CD4-positive, CD25-positive, alpha-beta regulatory T cell (primary cell): ENCODE results near the gene ZNF43. TPM values are rescaled to one million over a fixed set of nuclear protein-coding genes. Genes with fewer than 3 reads are reported as not detected.
A peak's percentile ranks its signal among the peaks of the same experiment; 100 is the strongest.
"Not testable (repeated sequence)": the region's sequence is repeated elsewhere in the genome, so short reads cannot be mapped to it uniquely, and the experiment has no call there.

Source experiments
- ATAC-seq, 2 donors: fragments of 150-1000 bp; cut with Tn5 transposase; one replicate each; pipeline ENCODE4 v1.10.0; 2021; ENCODE audit warnings: low read depth in 2 of 2, moderate number of reproducible peaks in 2 of 2, moderate library complexity in 1 of 2
- DNase-seq, 3 donors: peaks; one replicate each; pipeline versions ENCODE4 v3.0.0 to v3.0.0-alpha.2; 2012 to 2022; ENCODE audit warnings: mixed read lengths in 1 of 3
- H3K27ac ChIP-seq: one replicate; pipeline ENCODE4 v1.7.0; 2013; ENCODE audit warnings: mild to moderate bottlenecking, low read length; ENCODE audit not compliant: insufficient read depth, poor library complexity, severe bottlenecking
- H3K27me3 ChIP-seq: one replicate; pipeline ENCODE4 v1.7.0; 2013; ENCODE audit warnings: low read length; ENCODE audit not compliant: control insufficient read depth, insufficient read depth
- H3K36me3 ChIP-seq: one replicate; pipeline ENCODE4 v1.7.0; 2013; ENCODE audit warnings: mild to moderate bottlenecking, low read length, moderate library complexity; ENCODE audit not compliant: control insufficient read depth, insufficient read depth
- H3K4me1 ChIP-seq: 2 replicates; pipeline ENCODE4 v1.7.0; 2013; ENCODE audit warnings: mild to moderate bottlenecking, low read length; ENCODE audit not compliant: insufficient read depth, control insufficient read depth, poor library complexity, severe bottlenecking
- H3K4me3 ChIP-seq: one replicate; pipeline ENCODE4 v1.7.0; 2013; ENCODE audit warnings: low read depth, mild to moderate bottlenecking, low read length, moderate library complexity
- H3K9me3 ChIP-seq, 2 experiments: 1 replicate in 1 of 2; 2 replicates in 1 of 2; pipeline ENCODE4 v1.7.0; 2013; ENCODE audit warnings: low read length in 2 of 2, mild to moderate bottlenecking in 1 of 2, moderate library complexity in 1 of 2; ENCODE audit not compliant: control insufficient read depth in 2 of 2
- H3K27ac Mint-ChIP-seq, 3 donors: one replicate each; pipeline ENCODE4 v1.8.0; 2020 to 2022; ENCODE audit warnings: mild to moderate bottlenecking in 3 of 3, mixed read lengths in 3 of 3, moderate library complexity in 2 of 3
- H3K27me3 Mint-ChIP-seq: one replicate; pipeline ENCODE4 v1.8.0; 2022; ENCODE audit warnings: mild to moderate bottlenecking, mixed read lengths
- H3K36me3 Mint-ChIP-seq: one replicate; pipeline ENCODE4 v1.8.0; 2020; ENCODE audit warnings: mixed read lengths
- H3K4me1 Mint-ChIP-seq, 4 donors: one replicate each; pipeline ENCODE4 v1.8.0; 2020 to 2022; ENCODE audit warnings: mixed read lengths in 4 of 4, mild to moderate bottlenecking in 1 of 4
- H3K4me3 Mint-ChIP-seq, 4 donors: one replicate each; pipeline ENCODE4 v1.8.0; 2020 to 2022; ENCODE audit warnings: mild to moderate bottlenecking in 4 of 4, mixed read lengths in 4 of 4, moderate library complexity in 3 of 4
- H3K9me3 Mint-ChIP-seq, 7 donors: one replicate each; pipeline ENCODE4 v1.8.0; 2020 to 2022; ENCODE audit warnings: mixed read lengths in 7 of 7, mild to moderate bottlenecking in 3 of 7, moderate library complexity in 2 of 7
- polyA plus RNA-seq, 4 donors: library from polyadenylated mRNA; unstranded; fragments of 300-500 nt; fragmentation: Illumina TruSeq; gene quantifications; one replicate each; pipeline ENCODE4 v1.2.3, GENCODE V29; 2021
- total RNA-seq: library from RNA; stranded (reverse); gene quantifications from one replicate; pipeline ENCODE4 v1.2.3, GENCODE V29; 2022

Gene ZNF43
- total and polyA plus RNA-seq, 5 donors from 2014 or later, result 12.2 to 25.6 (median 14.1) TPM

DNA sequence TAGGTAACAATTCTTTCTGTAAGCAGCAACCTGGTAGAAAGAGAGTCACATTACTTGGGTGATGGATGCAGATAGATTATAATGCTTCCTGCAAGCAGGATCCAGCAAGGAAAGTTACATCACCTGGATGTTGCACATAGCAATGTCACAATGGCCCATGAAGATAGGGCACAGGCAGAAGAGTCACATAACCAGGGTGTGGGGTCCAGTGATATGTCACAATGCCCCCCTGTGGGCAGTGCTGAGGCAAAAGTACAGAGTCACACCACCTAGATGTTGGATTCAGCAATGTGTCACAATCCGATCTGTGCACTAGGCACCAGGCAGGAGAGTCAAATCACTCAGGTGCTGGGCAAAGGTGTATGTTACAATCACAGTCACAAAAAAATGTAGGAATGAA is 4.0 kb upstream of the ZNF43 start:
- ATAC-seq (no peak), DNase-seq (no peak)
- Histone ChIP-seq H3K36me3 (peaks cover 41% of the 10 kb centered on the region), H3K4me3 (no peak overlapping the region), H3K27me3 (no peaks in the 10 kb centered on the region), H3K9me3 (peaks cover 0 to 4% of the 10 kb centered on the region in 2 experiments), H3K27ac (no peak overlapping the region), H3K4me1 (peaks cover 15% of the 10 kb centered on the region)
- no peaks in the 10 kb centered on the region for H3K27me3 Mint-ChIP-seq
- H3K9me3 Mint-ChIP-seq, result peaks cover 0 to 3% (median 0%) of the 10 kb centered on the region in 7 donors
- peaks cover 38% of the 10 kb centered on the region for H3K36me3 Mint-ChIP-seq
- no peak overlapping the region for H3K27ac Mint-ChIP-seq
- H3K4me3 Mint-ChIP-seq, result no peak overlapping the region
- H3K4me1 Mint-ChIP-seq, result peaks cover 0 to 10% (median 4%) of the 10 kb centered on the region in 4 donors

DNA sequence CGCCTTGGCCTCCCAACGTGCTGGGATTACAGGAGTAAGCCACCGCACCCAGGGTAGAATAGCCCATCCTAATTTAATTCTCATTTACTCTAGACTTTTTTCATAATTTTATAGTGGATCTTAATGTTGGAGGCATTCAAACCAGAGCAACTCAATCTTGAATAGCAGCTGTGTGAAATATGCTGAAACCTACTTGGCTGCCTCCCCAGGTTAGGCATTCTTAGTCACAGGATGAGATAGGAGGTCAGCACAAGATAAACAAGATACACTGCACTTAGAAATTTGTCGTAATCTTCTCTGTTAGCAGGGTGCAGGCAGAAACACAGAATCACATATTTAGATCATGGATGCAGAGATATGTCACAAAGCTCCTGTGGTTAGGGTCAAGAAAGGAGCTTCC is 2.7 kb upstream of the ZNF43 start:
- ATAC-seq, result no peak
- DNase-seq, result no peak
- Mint-ChIP-seq H3K4me3 (peak overlapping the region in 2 of 4 donors; percentile 15 to 51), H3K27ac (no peak overlapping the region), H3K4me1 (peaks cover 0 to 20% (median 7%) of the 10 kb centered on the region in 4 donors), H3K9me3 (peaks cover 0 to 3% (median 0%) of the 10 kb centered on the region in 7 donors), H3K36me3 (peaks cover 32% of the 10 kb centered on the region), H3K27me3 (no peaks in the 10 kb centered on the region)
- no peaks in the 10 kb centered on the region for H3K27me3 ChIP-seq
- no peak overlapping the region for H3K27ac ChIP-seq
- H3K4me3 ChIP-seq, result no peak overlapping the region
- peaks cover 33% of the 10 kb centered on the region for H3K36me3 ChIP-seq
- H3K4me1 ChIP-seq, result peaks cover 15% of the 10 kb centered on the region
- H3K9me3 ChIP-seq, result peaks cover 3 to 4% of the 10 kb centered on the region in 2 experiments

DNA sequence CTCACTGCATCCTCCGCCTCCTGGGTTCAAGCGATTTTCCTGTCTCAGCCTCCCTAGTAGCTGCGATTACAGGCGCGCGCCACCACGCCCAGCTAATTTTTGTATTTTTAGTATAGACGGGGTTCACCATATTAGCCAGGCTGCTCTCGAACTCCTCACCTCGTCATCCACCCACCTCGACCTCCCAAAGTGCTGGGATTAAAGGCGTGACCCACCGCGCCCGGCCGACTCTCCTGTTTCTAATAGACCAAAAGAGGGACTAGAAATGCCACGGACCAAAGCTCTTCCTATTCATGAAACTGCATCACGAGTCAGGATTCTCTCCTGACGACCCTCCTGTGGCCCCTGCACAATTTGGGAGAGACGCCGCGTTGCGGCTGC is 563 bp downstream of the ZNF43 start:
- Mint-ChIP-seq H3K9me3 (peaks cover 0 to 12% (median 0%) of the 10 kb centered on the region in 7 donors), H3K27me3 (no peaks in the 10 kb centered on the region), H3K36me3 (peaks cover 22% of the 10 kb centered on the region), H3K27ac (peak overlapping the region; percentile 97 to 99 (median 99)), H3K4me1 (peaks cover 8 to 47% (median 17%) of the 10 kb centered on the region in 4 donors), H3K4me3 (peak overlapping the region; percentile 89 to 98 (median 98))
- no peaks in the 10 kb centered on the region for H3K27me3 ChIP-seq
- peaks cover 16 to 25% of the 10 kb centered on the region in 2 experiments for H3K9me3 ChIP-seq
- peak overlapping the region; percentile 75 for H3K4me3 ChIP-seq
- H3K4me1 ChIP-seq, result peaks cover 19% of the 10 kb centered on the region
- peak overlapping the region; percentile 81 for H3K27ac ChIP-seq
- DNase-seq (no peak), ATAC-seq (no peak)
- H3K36me3 ChIP-seq, result peaks cover 12% of the 10 kb centered on the region

DNA sequence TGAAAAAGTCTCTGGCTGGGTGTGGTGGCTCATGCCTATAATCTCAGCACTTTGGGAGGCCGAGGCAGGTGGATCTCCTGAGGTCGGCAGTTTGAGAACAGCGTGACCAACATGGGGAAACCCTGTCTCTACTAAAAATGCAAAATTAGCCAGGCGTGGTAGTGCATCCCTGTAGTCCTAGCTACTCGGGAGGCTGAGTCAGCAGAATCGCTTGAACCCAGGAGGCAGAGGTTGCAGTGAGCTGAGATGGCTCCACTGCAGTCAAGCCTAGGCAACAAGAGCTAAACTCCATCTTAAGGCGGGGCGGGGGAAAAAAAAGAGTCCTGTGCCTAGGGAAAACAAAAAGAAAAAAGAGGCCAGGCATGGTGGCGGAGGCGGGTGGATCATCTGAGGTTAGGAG is 2.2 kb downstream of the ZNF43 start:
- peaks cover 11% of the 10 kb centered on the region for H3K36me3 ChIP-seq
- Mint-ChIP-seq H3K9me3 (peaks cover 0 to 15% (median 4%) of the 10 kb centered on the region in 7 donors), H3K4me3 (peak overlapping the region; percentile 58 to 89 (median 74)), H3K27me3 (no peaks in the 10 kb centered on the region), H3K36me3 (peaks cover 16% of the 10 kb centered on the region), H3K4me1 (peaks cover 15 to 54% (median 20%) of the 10 kb centered on the region in 4 donors), H3K27ac (no peak overlapping the region)
- peaks cover 17 to 33% of the 10 kb centered on the region in 2 experiments for H3K9me3 ChIP-seq
- no peak overlapping the region for H3K4me3 ChIP-seq
- H3K4me1 ChIP-seq, result peaks cover 19% of the 10 kb centered on the region
- ATAC-seq, result no peak
- H3K27me3 ChIP-seq, result no peaks in the 10 kb centered on the region
- no peak for DNase-seq
- no peak overlapping the region for H3K27ac ChIP-seq

- Mint-ChIP-seq H3K4me3 (no peak overlapping the region), H3K27me3 (no peaks in the 10 kb centered on the region), H3K9me3 (peaks cover 0 to 34% (median 15%) of the 10 kb centered on the region in 7 donors), H3K4me1 (peaks cover 2 to 6% (median 4%) of the 10 kb centered on the region in 4 donors), H3K27ac (no peak overlapping the region), H3K36me3 (peaks cover 44% of the 10 kb centered on the region)
- Histone ChIP-seq H3K4me3 (no peak overlapping the region), H3K27me3 (no peaks in the 10 kb centered on the region), H3K27ac (no peak overlapping the region), H3K4me1 (no peaks in the 10 kb centered on the region), H3K36me3 (peaks cover 23% of the 10 kb centered on the region), H3K9me3 (peaks cover 40 to 65% of the 10 kb centered on the region in 2 experiments)
- no peak for DNase-seq
- ATAC-seq, result no peak
Observed at GRCh38 chr19:21824679-21825078, 11.3 kb downstream of the ZNF43 start.

- Histone ChIP-seq H3K4me3 (no peak overlapping the region), H3K9me3 (peaks cover 44 to 78% of the 10 kb centered on the region in 2 experiments), H3K27ac (no peak overlapping the region), H3K27me3 (no peaks in the 10 kb centered on the region), H3K4me1 (no peaks in the 10 kb centered on the region), H3K36me3 (peaks cover 33% of the 10 kb centered on the region)
- DNase-seq, result no peak
- peaks cover 52% of the 10 kb centered on the region for H3K36me3 Mint-ChIP-seq
- no peak overlapping the region for H3K4me3 Mint-ChIP-seq
- no peaks in the 10 kb centered on the region for H3K27me3 Mint-ChIP-seq
- ATAC-seq, result no peak
- H3K9me3 Mint-ChIP-seq, result peaks cover 0 to 44% (median 18%) of the 10 kb centered on the region in 7 donors
- H3K27ac Mint-ChIP-seq, result peak overlapping the region in 1 of 3 donors; percentile 20
- peaks cover 0 to 8% (median 2%) of the 10 kb centered on the region in 4 donors for H3K4me1 Mint-ChIP-seq
Observed at GRCh38 chr19:21823224-21823623, 12.8 kb downstream of the ZNF43 start.

DNA sequence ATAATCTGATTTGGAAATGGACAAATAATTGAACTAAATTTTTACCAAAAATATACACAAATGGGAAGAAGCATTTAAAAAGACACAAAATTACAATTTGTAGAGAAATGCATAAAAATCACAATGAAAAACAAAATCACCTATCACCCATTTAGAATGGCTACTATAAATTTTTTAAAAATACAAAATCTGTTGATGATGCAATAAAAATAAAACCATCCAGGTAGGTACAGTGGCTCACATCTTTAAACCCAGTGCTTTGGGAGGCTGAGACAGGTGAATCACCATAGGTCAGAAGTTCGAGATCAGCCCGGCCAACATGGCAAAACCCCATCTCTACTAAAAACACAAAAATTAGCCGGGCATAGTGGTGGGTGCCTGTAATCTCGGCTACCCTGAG is 23.5 kb downstream of the ZNF43 start:
- H3K9me3 Mint-ChIP-seq, result peaks cover 0 to 67% (median 36%) of the 10 kb centered on the region in 7 donors
- H3K27ac ChIP-seq, result no peak overlapping the region
- no peak overlapping the region for H3K4me3 ChIP-seq
- ATAC-seq (no peak), DNase-seq (no peak)
- no peaks in the 10 kb centered on the region for H3K4me1 Mint-ChIP-seq
- no peaks in the 10 kb centered on the region for H3K4me1 ChIP-seq
- H3K36me3 Mint-ChIP-seq, result peaks cover 58% of the 10 kb centered on the region
- H3K27me3 Mint-ChIP-seq, result no peaks in the 10 kb centered on the region
- H3K9me3 ChIP-seq, result peaks cover 81 to 94% of the 10 kb centered on the region in 2 experiments
- peaks cover 88% of the 10 kb centered on the region for H3K36me3 ChIP-seq
- H3K27me3 ChIP-seq, result no peaks in the 10 kb centered on the region
- peak overlapping the region in 1 of 4 donors; percentile 54 for H3K4me3 Mint-ChIP-seq
- no peak overlapping the region for H3K27ac Mint-ChIP-seq

- not testable (repeated sequence) for H3K27ac ChIP-seq, H3K27ac Mint-ChIP-seq, DNase-seq, H3K4me1 Mint-ChIP-seq, H3K27me3 ChIP-seq, H3K4me1 ChIP-seq, H3K27me3 Mint-ChIP-seq, ATAC-seq, H3K4me3 ChIP-seq, H3K4me3 Mint-ChIP-seq
- H3K36me3 ChIP-seq, result peaks cover 49% of the 10 kb centered on the region
- H3K9me3 ChIP-seq, result peaks cover 90 to 93% of the 10 kb centered on the region in 2 experiments
- Mint-ChIP-seq H3K36me3 (peaks cover 34% of the 10 kb centered on the region), H3K9me3 (peaks cover 0 to 62% (median 31%) of the 10 kb centered on the region in 7 donors)
Observed at GRCh38 chr19:21808400-21809000, 27.5 kb downstream of the ZNF43 start.
